GM12864 (cell line): Measurements from ENCODE around the gene SH3RF2.

Source experiments
- DNase-seq: peaks from one replicate; pipeline ENCODE4 v3.0.0-alpha.2; 2011; ENCODE audit warnings: low read depth
- H3K4me3 ChIP-seq: 2 replicates; pipeline ENCODE4 v1.5.1; 2011; ENCODE audit warnings: mild to moderate bottlenecking, low read depth, low read length, control low read depth
- TF ChIP-seq, protein P1 (sequence below): IDR thresholded peaks from 2 replicates; pipeline ENCODE4 v1.5.1; 2011; ENCODE audit warnings: low read depth, mild to moderate bottlenecking, moderate library complexity, low read length, control low read depth, inconsistent platforms; ENCODE audit errors: missing control alignments

Gene SH3RF2

DNA sequence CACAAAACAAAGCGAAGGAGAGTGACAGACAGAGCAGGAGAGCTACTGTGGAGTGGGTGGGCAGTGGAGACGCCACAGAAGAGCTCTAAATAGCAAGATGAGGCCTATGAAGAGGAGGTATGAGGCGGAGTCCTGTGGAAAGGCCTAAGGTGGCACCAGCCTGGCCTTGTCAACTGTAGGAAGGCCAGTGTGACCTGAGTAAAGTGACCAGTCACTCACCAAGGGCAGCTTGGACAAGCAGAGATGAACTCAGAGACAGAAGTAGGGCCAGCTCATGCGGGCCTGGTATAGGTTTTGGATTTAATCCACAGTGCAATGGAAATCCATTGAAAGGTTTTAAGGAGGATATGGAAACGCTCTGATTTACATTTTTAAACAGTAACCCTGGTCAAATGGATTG is 23.8 kb upstream of the SH3RF2 start:
- no peak overlapping the region for H3K4me3 ChIP-seq
- DNase-seq: no peak
- TF ChIP-seq, protein P1, sequence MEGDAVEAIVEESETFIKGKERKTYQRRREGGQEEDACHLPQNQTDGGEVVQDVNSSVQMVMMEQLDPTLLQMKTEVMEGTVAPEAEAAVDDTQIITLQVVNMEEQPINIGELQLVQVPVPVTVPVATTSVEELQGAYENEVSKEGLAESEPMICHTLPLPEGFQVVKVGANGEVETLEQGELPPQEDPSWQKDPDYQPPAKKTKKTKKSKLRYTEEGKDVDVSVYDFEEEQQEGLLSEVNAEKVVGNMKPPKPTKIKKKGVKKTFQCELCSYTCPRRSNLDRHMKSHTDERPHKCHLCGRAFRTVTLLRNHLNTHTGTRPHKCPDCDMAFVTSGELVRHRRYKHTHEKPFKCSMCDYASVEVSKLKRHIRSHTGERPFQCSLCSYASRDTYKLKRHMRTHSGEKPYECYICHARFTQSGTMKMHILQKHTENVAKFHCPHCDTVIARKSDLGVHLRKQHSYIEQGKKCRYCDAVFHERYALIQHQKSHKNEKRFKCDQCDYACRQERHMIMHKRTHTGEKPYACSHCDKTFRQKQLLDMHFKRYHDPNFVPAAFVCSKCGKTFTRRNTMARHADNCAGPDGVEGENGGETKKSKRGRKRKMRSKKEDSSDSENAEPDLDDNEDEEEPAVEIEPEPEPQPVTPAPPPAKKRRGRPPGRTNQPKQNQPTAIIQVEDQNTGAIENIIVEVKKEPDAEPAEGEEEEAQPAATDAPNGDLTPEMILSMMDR: no peak

DNA sequence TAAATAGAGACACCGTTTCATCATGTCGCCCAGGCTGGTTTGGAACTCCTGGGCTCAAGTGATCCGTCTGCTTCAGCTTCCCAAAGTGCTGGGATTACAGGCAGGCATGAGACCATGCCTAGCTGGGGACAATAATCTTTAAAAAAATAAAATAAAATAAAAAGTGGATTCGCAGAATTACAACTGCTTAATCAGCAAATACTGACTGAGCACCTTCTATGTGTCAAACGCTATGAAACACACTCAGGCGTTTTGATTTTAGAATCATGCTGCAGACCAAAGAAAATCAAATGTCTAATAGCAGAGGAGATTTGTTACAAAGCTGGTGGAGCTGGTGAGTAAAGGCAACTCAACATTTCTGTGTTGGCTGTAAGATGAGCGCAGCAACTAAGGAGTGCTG is 22.7 kb upstream of the SH3RF2 start:
- no peak for DNase-seq
- no peak overlapping the region for H3K4me3 ChIP-seq
- TF ChIP-seq, protein P1: no peak

DNA sequence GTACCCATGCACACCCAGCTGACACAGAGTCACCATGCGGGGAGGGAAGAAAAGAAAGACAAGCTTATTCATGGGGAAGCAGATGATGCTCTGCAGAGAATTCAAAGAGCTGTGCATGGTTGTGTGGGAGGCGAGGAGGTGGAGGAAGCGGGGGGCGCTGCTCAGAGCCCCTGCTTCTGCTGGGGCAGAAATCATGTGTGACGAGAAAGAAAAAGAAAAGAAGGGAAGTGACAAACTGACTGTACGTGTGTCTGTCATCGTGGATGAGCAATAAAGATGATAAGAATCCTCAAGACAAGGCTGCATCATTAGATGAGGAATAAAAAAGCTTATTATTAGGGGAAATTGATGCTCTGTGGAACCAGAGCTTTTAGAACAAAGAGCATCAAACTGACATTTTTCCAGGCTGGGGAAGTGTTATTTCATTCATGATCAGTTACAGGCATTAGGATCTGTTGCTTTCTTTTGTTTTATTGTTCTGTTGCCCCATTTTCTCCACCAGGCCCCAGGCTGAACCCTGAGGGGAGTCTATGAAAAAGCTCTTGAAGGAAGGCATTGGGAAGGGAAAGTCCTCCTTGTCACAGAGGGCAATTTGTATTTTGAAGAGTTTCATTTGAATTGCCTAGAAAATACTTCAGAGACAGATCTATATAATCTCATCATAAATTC is 20.3 kb upstream of the SH3RF2 start:
- TF ChIP-seq, protein P1: no peak
- no peak for DNase-seq
- H3K4me3 ChIP-seq: no peak overlapping the region

DNA sequence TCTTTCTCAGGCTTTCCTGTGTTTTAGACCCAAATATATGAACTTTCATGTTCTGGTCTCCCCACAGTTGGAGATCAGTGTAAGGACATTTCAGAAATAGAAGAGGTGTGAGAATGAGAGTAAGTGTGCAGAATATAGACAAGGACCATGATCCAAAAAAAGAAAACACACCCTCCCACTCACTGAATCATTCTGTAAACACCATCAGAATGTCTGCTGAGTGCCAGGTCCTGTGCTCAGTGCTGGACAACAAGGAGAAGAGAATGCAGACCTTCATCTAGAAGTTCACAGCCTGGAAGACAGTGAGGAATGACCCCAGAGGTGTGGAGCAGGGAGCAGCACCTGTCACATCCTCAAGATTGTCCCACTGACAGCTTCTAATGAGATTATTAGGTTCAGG is 19.1 kb upstream of the SH3RF2 start:
- no peak for DNase-seq
- TF ChIP-seq, protein P1: no peak
- no peak overlapping the region for H3K4me3 ChIP-seq

DNA sequence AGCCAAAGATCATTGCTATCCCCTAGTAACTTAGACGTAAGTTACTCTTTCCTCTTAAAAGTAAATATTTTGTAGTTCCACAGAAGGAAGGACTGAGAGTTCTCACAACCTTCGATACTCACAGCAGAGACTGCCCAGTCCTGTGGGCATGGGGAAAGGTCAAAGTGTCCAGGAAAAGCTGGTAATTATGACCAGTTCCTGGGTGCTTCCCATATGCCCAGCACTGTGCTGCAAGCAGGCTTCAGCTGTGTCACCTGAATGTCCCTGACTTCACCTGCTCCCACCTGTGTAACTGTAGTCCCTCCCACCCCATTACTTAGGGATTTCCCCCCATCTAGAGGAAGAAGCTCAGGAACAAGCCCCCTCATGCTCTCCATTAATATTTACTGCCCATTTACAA is 18.0 kb upstream of the SH3RF2 start:
- H3K4me3 ChIP-seq: no peak overlapping the region
- TF ChIP-seq, protein P1: no peak
- DNase-seq: no peak

DNA sequence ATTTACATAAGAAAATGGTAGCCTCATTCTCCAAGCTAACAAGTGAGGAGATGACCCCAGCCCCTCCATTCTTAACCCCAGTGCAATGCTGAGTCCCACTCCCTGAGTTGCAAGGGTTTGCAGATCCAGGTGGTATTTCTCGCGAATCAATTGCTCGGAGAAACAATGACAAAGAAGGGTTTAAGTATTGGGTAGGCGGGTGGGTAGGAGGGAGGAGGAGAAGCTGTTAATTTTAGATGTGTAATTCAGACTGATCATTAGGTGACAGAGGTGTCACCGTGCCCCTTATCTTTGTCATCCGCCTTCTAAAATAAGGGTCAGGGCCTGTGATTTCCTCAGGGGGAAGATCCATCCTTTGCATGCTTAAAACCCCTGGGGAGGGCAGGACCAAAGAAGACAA is 17.0 kb upstream of the SH3RF2 start:
- no peak for DNase-seq
- TF ChIP-seq, protein P1: no peak
- H3K4me3 ChIP-seq: no peak overlapping the region

GRCh38 chr5:145920542-145921210 is 15.7 kb upstream of the SH3RF2 start:
- TF ChIP-seq, protein P1: no peak
- no peak overlapping the region for H3K4me3 ChIP-seq
- no peak for DNase-seq
